Measurements from ENCODE around the gene FGF18.

- TF ChIP-seq, protein P1, sequence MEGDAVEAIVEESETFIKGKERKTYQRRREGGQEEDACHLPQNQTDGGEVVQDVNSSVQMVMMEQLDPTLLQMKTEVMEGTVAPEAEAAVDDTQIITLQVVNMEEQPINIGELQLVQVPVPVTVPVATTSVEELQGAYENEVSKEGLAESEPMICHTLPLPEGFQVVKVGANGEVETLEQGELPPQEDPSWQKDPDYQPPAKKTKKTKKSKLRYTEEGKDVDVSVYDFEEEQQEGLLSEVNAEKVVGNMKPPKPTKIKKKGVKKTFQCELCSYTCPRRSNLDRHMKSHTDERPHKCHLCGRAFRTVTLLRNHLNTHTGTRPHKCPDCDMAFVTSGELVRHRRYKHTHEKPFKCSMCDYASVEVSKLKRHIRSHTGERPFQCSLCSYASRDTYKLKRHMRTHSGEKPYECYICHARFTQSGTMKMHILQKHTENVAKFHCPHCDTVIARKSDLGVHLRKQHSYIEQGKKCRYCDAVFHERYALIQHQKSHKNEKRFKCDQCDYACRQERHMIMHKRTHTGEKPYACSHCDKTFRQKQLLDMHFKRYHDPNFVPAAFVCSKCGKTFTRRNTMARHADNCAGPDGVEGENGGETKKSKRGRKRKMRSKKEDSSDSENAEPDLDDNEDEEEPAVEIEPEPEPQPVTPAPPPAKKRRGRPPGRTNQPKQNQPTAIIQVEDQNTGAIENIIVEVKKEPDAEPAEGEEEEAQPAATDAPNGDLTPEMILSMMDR (IDR thresholded peaks at IDR 0.05): no peak
- no peak for TF ChIP-seq POLR2A (IDR thresholded peaks at IDR 0.05)
Measured at GRCh38 chr5:171409164-171410136, 10.0 kb upstream of the FGF18 start.
